Neural cell (in vitro differentiated cells): ENCODE measurements around the gene KCNJ5. TPM values are rescaled to one million over a fixed set of nuclear protein-coding genes. Genes with fewer than 3 reads are reported as not detected.

ENCODE experiments used
- H2AFZ ChIP-seq: fragments of 200-600, 300-800 bp; sonication (generic), shearing (Covaris generic); 2 replicates; pipeline ENCODE4 v1.6.0; 2014; ENCODE audit warnings: low read depth, mild to moderate bottlenecking, antibody characterized with exemption, low read length, moderate library complexity
- H3F3A ChIP-seq: fragments of 200-600 bp; shearing (Covaris generic); 2 replicates; pipeline ENCODE4 v1.6.1; 2016; ENCODE audit warnings: mild to moderate bottlenecking, moderate library complexity, mixed read lengths, antibody characterized with exemption, low read length; ENCODE audit not compliant: insufficient read depth, poor library complexity, severe bottlenecking
- H3K27ac ChIP-seq: fragments of 200-600, 300-800 bp; sonication (generic), shearing (Covaris generic); 2 replicates; pipeline ENCODE4 v1.5.1; 2014; ENCODE audit warnings: mild to moderate bottlenecking, low read length, moderate library complexity
- H3K27me3 ChIP-seq: fragments of 300-800, 200-600 bp; sonication (generic), shearing (Covaris generic); 2 replicates; pipeline ENCODE4 v1.6.0; 2014; ENCODE audit warnings: mild to moderate bottlenecking, low read depth, low read length, moderate library complexity; ENCODE audit not compliant: insufficient read depth
- H3K36me3 ChIP-seq: fragments of 300-800, 200-600 bp; sonication (generic), shearing (Covaris generic); 2 replicates; pipeline ENCODE4 v1.5.1; 2014; ENCODE audit warnings: mild to moderate bottlenecking, antibody characterized with exemption, low read length, moderate library complexity; ENCODE audit not compliant: insufficient read depth
- H3K4me2 ChIP-seq: fragments of 300-800, 200-600 bp; sonication (generic), shearing (Covaris generic); 2 replicates; pipeline ENCODE4 v1.6.0; 2014; ENCODE audit warnings: mild to moderate bottlenecking, low read length
- H3K4me3 ChIP-seq: fragments of 300-800, 200-600 bp; sonication (generic), shearing (Covaris generic); 2 replicates; pipeline ENCODE4 v1.5.1; 2014; ENCODE audit warnings: mild to moderate bottlenecking, low read length, moderate library complexity
- H3K79me2 ChIP-seq: fragments of 200-600 bp; shearing (Covaris generic); replicated peaks from 2 replicates; pipeline ENCODE4 v1.6.0; 2014; ENCODE audit warnings: mild to moderate bottlenecking, low read length, moderate library complexity; ENCODE audit not compliant: insufficient read depth
- H3K9ac ChIP-seq: fragments of 300-800, 200-600 bp; sonication (generic), shearing (Covaris generic); 2 replicates; pipeline ENCODE4 v1.6.1; 2016; ENCODE audit warnings: mild to moderate bottlenecking, low read length, mixed read lengths
- H3K9me2 ChIP-seq: fragments of 200-600 bp; shearing (Covaris generic); 2 replicates; pipeline ENCODE4 v1.6.1; 2016; ENCODE audit warnings: mild to moderate bottlenecking, low read length, mixed read lengths; ENCODE audit not compliant: insufficient read depth
- H3K9me3 ChIP-seq: fragments of 200-600, 300-800 bp; sonication (generic), shearing (Covaris generic); 2 replicates; pipeline ENCODE4 v1.6.1; 2016; ENCODE audit warnings: mild to moderate bottlenecking, mixed run types, low read length, moderate library complexity, mixed read lengths
- H4K20me1 ChIP-seq: fragments of 200-600 bp; shearing (Covaris generic); 2 replicates; pipeline ENCODE4 v1.6.1; 2016; ENCODE audit warnings: mild to moderate bottlenecking, mixed run types; ENCODE audit not compliant: insufficient read depth
- EP300 ChIP-seq: fragments of 450-650 bp; conservative IDR thresholded peaks from 2 replicates; pipeline ENCODE4 v1.6.1; 2014; ENCODE audit warnings: antibody characterized with exemption, mild to moderate bottlenecking, moderate library complexity; ENCODE audit not compliant: poor library complexity, severe bottlenecking
- EZH2 ChIP-seq: fragments of 200-600, 300-800 bp; shearing (Covaris generic), sonication (generic); IDR thresholded peaks from 2 replicates; pipeline ENCODE4 v1.6.1; 2014; ENCODE audit warnings: antibody characterized with exemption, low read length, borderline replicate concordance, mild to moderate bottlenecking; ENCODE audit not compliant: insufficient read depth, poor library complexity, severe bottlenecking
- MXI1 ChIP-seq: fragments of 450-650 bp; conservative IDR thresholded peaks from 2 replicates; pipeline ENCODE4 v1.6.1; 2014; ENCODE audit warnings: antibody characterized with exemption, mild to moderate bottlenecking; ENCODE audit not compliant: poor library complexity, severe bottlenecking
- POLR2AphosphoS5 ChIP-seq: IDR thresholded peaks from 2 replicates; pipeline ENCODE4 v1.6.1; 2012
- RAD21 ChIP-seq: fragments of 450-650 bp; conservative IDR thresholded peaks from 2 replicates; pipeline ENCODE4 v1.6.1; 2014; ENCODE audit warnings: antibody characterized with exemption, mild to moderate bottlenecking, moderate library complexity
- SMC3 ChIP-seq: fragments of 450-650 bp; conservative IDR thresholded peaks from 2 replicates; pipeline ENCODE4 v1.6.1; 2014; ENCODE audit warnings: antibody characterized with exemption, mild to moderate bottlenecking, moderate library complexity; ENCODE audit not compliant: poor library complexity
- TAF1 ChIP-seq: IDR thresholded peaks from 2 replicates; pipeline ENCODE4 v1.6.1; 2012; ENCODE audit warnings: low read depth
- polyA plus RNA-seq: library from polyadenylated mRNA; depleted of rRNA; stranded (reverse); fragments of >200 nt; gene quantifications from 2 replicates; pipeline ENCODE4 v1.2.3, GENCODE V29; 2014
- TF ChIP-seq, protein P1 (sequence below): IDR thresholded peaks from 2 replicates; pipeline ENCODE4 v1.6.1; 2012; ENCODE audit warnings: borderline replicate concordance
- TF ChIP-seq, protein P2 (sequence below): fragments of 450-650 bp; IDR thresholded peaks from 2 replicates; pipeline ENCODE4 v1.5.1; 2014; ENCODE audit warnings: antibody characterized with exemption, mild to moderate bottlenecking, moderate library complexity; ENCODE audit not compliant: poor library complexity, severe bottlenecking

Gene KCNJ5
- polyA plus RNA-seq, 1 donor from 2014 or later, result 1.1 TPM

DNA sequence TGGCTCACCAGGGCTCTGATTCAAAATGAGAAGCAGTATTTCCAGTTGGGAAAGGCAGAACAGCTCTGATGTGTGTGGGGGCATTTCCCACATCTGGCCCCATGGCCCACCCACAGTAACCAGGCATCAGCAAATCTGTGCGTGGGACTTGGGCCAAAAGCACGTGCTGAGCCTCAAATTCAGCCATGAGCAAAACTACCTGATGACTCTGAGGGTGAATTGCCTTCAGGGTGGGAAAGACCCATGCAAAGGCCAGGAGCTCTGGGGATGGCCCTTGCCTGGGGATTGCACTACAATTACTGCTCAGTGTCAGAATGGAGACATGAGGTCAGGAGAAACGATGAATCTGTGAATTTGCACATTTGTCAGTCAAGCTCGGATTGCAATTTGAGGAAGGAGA lies 30.6 kb downstream of the KCNJ5 start:
- H3K27ac ChIP-seq, result no peak overlapping the region
- H3K36me3 ChIP-seq, result no peaks in the 10 kb centered on the region
- H3K9me3 ChIP-seq, result no peaks in the 10 kb centered on the region
- H3K4me3 ChIP-seq, result no peak overlapping the region
- H3K9me2 ChIP-seq, result no peaks in the 10 kb centered on the region
- H3K4me2 ChIP-seq, result no peak overlapping the region
- H2AFZ ChIP-seq, result no peak overlapping the region
- no peak overlapping the region for H3K9ac ChIP-seq
- H3F3A ChIP-seq, result no peaks in the 10 kb centered on the region
- H4K20me1 ChIP-seq, result no peaks in the 10 kb centered on the region
- H3K27me3 ChIP-seq, result no peaks in the 10 kb centered on the region
- no peaks in the 10 kb centered on the region for H3K79me2 ChIP-seq
- TF ChIP-seq, protein P1, sequence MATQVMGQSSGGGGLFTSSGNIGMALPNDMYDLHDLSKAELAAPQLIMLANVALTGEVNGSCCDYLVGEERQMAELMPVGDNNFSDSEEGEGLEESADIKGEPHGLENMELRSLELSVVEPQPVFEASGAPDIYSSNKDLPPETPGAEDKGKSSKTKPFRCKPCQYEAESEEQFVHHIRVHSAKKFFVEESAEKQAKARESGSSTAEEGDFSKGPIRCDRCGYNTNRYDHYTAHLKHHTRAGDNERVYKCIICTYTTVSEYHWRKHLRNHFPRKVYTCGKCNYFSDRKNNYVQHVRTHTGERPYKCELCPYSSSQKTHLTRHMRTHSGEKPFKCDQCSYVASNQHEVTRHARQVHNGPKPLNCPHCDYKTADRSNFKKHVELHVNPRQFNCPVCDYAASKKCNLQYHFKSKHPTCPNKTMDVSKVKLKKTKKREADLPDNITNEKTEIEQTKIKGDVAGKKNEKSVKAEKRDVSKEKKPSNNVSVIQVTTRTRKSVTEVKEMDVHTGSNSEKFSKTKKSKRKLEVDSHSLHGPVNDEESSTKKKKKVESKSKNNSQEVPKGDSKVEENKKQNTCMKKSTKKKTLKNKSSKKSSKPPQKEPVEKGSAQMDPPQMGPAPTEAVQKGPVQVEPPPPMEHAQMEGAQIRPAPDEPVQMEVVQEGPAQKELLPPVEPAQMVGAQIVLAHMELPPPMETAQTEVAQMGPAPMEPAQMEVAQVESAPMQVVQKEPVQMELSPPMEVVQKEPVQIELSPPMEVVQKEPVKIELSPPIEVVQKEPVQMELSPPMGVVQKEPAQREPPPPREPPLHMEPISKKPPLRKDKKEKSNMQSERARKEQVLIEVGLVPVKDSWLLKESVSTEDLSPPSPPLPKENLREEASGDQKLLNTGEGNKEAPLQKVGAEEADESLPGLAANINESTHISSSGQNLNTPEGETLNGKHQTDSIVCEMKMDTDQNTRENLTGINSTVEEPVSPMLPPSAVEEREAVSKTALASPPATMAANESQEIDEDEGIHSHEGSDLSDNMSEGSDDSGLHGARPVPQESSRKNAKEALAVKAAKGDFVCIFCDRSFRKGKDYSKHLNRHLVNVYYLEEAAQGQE, result no peak
- no peak for TF ChIP-seq SMC3
- TF ChIP-seq EP300, result no peak
- TF ChIP-seq, protein P2, sequence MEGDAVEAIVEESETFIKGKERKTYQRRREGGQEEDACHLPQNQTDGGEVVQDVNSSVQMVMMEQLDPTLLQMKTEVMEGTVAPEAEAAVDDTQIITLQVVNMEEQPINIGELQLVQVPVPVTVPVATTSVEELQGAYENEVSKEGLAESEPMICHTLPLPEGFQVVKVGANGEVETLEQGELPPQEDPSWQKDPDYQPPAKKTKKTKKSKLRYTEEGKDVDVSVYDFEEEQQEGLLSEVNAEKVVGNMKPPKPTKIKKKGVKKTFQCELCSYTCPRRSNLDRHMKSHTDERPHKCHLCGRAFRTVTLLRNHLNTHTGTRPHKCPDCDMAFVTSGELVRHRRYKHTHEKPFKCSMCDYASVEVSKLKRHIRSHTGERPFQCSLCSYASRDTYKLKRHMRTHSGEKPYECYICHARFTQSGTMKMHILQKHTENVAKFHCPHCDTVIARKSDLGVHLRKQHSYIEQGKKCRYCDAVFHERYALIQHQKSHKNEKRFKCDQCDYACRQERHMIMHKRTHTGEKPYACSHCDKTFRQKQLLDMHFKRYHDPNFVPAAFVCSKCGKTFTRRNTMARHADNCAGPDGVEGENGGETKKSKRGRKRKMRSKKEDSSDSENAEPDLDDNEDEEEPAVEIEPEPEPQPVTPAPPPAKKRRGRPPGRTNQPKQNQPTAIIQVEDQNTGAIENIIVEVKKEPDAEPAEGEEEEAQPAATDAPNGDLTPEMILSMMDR, result no peak
- no peak for TF ChIP-seq TAF1
- TF ChIP-seq RAD21, result no peak
- no peak for TF ChIP-seq EZH2
- TF ChIP-seq MXI1, result no peak
- TF ChIP-seq POLR2AphosphoS5, result no peak

DNA sequence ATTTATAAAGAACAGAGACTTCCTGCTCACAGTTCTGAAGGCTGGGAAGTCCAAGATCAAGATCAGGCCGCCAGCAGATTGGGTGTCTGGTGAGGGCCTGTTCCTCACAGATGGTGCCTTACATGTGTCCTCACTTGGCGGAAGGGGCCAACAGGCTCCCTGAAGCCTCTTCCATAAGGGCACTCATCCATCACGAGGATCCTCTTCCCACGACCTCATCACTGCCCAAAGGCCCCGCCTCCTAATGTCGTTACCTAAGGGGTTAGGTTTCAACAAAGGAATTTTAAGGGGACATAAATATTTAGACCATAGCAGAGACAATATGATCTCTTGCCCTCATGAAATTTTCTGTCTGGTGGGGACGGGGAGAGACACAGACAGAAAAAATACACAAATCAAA lies 32.9 kb downstream of the KCNJ5 start:
- Histone ChIP-seq H3K36me3 (no peaks in the 10 kb centered on the region), H3K79me2 (no peaks in the 10 kb centered on the region), H4K20me1 (no peaks in the 10 kb centered on the region), H3K27ac (no peak overlapping the region), H3K27me3 (no peaks in the 10 kb centered on the region), H2AFZ (no peak overlapping the region), H3K9me2 (no peaks in the 10 kb centered on the region), H3K4me2 (no peak overlapping the region), H3K9ac (no peak overlapping the region), H3K4me3 (no peak overlapping the region), H3K9me3 (no peaks in the 10 kb centered on the region), H3F3A (peaks cover 7% of the 10 kb centered on the region)
- TF ChIP-seq EZH2 (no peak), EP300 (no peak), POLR2AphosphoS5 (no peak), RAD21 (no peak), SMC3 (no peak), TAF1 (no peak), MXI1 (no peak)
- TF ChIP-seq, protein P1, result no peak
- TF ChIP-seq, protein P2, result no peak
